LNCaP clone FGC (cell line): Measurements from ENCODE around the gene LACTBL1.
"Not testable (repeated sequence)": the region's sequence is repeated elsewhere in the genome, so short reads cannot be mapped to it uniquely, and the experiment has no call there.

Source experiments
- DNase-seq: peaks from one replicate; pipeline ENCODE4 v3.0.0-alpha.2; 2011; ENCODE audit warnings: low read depth
- H3K4me3 ChIP-seq: 2 replicates; pipeline ENCODE4 v1.5.1; 2011; ENCODE audit warnings: mild to moderate bottlenecking, low read depth, low read length, control low read depth
- TF ChIP-seq, protein P1 (sequence below): IDR thresholded peaks from 2 replicates; pipeline ENCODE4 v1.5.1; 2012; ENCODE audit warnings: mild to moderate bottlenecking; ENCODE audit not compliant: control insufficient read depth, insufficient read depth; ENCODE audit errors: extremely low read depth

LACTBL1 gene

DNA sequence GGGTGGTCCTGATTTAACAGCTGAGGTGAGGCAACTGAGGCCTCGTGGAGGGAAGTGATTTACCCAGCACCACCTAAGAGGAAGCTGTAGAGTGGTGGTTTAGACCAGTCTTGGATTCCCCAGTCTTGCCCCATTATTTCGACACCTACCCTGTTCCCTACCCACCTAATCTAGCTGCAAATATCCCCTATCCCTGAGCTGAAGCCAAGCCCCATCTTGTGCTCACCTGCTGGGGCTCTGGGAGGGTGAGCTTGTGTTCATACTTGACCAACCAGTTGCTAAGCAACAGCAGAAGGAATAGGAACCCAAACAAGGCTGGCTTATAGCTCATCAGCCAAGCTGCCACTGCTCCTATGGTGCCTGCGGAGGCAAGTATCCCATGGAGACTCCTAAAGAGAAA is 41.0 kb upstream of the LACTBL1 start:
- no peak overlapping the region for H3K4me3 ChIP-seq
- no peak for DNase-seq
- TF ChIP-seq, protein P1, sequence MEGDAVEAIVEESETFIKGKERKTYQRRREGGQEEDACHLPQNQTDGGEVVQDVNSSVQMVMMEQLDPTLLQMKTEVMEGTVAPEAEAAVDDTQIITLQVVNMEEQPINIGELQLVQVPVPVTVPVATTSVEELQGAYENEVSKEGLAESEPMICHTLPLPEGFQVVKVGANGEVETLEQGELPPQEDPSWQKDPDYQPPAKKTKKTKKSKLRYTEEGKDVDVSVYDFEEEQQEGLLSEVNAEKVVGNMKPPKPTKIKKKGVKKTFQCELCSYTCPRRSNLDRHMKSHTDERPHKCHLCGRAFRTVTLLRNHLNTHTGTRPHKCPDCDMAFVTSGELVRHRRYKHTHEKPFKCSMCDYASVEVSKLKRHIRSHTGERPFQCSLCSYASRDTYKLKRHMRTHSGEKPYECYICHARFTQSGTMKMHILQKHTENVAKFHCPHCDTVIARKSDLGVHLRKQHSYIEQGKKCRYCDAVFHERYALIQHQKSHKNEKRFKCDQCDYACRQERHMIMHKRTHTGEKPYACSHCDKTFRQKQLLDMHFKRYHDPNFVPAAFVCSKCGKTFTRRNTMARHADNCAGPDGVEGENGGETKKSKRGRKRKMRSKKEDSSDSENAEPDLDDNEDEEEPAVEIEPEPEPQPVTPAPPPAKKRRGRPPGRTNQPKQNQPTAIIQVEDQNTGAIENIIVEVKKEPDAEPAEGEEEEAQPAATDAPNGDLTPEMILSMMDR = no peak

GRCh38 chr1:23010025-23010424 is 37.4 kb upstream of the LACTBL1 start:
- H3K4me3 ChIP-seq, DNase-seq: not testable (repeated sequence)

DNA sequence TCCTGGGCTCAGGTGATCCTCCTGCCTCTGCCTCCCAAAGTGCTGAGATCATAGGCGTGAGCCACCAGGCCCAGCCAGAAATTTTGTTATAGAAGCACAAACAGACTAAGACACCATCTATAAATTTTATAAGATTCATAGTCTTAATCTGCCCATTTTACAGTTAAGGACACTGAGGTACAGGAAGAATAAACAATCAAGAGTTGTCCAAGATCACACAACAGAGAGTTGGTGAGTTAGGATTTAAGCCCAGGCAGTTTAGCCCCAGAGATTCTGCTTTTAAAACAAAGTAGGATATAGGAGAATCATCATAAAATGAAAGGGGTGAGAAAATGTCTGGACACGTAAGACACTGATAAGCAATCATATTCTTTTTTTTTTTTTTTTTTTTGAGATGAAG is 36.2 kb upstream of the LACTBL1 start:
- no peak overlapping the region for H3K4me3 ChIP-seq
- TF ChIP-seq, protein P1 = no peak
- no peak for DNase-seq

- no peak for DNase-seq
Observed at GRCh38 chr1:23007106-23007505, 34.4 kb upstream of the LACTBL1 start.

DNA sequence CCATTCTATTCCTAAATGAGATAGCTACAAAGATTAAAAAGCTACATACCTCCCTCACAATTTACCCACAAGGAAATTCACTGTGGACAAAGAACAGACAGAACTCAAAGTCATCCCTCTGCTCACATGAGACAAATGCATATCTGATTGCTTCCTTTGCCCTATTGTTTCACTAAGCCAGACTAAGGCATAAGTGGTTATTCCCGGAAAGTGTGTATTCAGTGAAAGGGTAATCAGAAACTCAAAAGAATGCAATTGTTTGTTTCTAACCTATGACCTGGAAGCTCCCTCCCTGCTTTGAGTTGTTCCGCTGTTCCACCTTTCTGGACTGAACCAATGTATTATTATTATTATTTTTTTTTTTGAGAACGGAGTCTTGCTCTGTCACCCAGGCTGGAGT is 32.1 kb upstream of the LACTBL1 start:
- DNase-seq, H3K4me3 ChIP-seq: not testable (repeated sequence)

More at GRCh38 chr1:23007106-23007505, 34.4 kb upstream of the LACTBL1 start:
- TF ChIP-seq, protein P1 = no peak
- no peak overlapping the region for H3K4me3 ChIP-seq

- no peak overlapping the region for H3K4me3 ChIP-seq
- TF ChIP-seq, protein P1 = no peak
- no peak for DNase-seq
Observed at GRCh38 chr1:23004112-23004511, 31.4 kb upstream of the LACTBL1 start.

- H3K4me3 ChIP-seq, DNase-seq: not testable (repeated sequence)
Observed at GRCh38 chr1:23002218-23002617, 29.6 kb upstream of the LACTBL1 start.

GRCh38 chr1:23000133-23000532 is 27.5 kb upstream of the LACTBL1 start:
- DNase-seq, H3K4me3 ChIP-seq: not testable (repeated sequence)

DNA sequence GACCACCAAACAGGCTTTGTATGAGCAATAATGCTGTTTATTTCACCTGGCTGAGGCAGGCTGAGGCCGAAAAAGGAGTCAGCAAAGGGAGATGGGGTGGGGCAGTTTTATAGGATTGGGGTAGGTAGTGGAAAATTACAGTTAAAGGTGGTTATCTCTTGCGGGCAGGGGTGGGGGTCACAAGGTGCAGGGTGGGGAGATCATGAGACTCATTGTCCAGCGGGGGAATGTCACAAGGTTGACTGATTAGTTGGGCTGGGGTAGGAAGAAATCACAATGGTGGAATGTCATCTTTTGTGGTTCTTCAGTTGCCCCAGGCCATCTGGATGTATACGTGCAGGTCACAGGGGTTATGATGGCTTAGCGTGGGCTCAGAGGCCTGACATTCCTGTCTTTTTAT is 24.9 kb upstream of the LACTBL1 start:
- not testable (repeated sequence) for H3K4me3 ChIP-seq, DNase-seq

DNA sequence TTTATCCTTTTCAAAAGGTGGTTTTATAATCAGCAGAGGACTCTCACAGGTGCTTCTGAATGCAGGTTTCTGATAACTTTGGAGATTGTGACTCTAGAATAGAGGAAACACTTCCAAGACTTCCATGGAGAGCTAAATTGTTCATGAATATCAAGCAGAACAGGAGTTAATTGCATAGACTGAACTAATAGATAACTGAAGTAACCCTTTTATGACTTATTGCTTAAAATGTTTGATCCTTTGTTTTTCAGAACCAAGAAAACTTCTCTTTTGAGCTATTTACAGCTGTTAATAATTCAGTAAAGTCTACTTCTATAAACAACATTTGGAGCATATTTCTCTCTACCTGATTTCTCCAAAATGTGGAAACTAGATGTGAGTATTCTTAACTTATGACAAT is 23.1 kb upstream of the LACTBL1 start:
- TF ChIP-seq, protein P1 = no peak
- H3K4me3 ChIP-seq = no peak overlapping the region
- no peak for DNase-seq

- H3K4me3 ChIP-seq, DNase-seq: not testable (repeated sequence)
Observed at GRCh38 chr1:22993220-22993795, 20.6 kb upstream of the LACTBL1 start.

GRCh38 chr1:22992384-22992783 is 19.7 kb upstream of the LACTBL1 start:
- DNase-seq, H3K4me3 ChIP-seq: not testable (repeated sequence)
